Activated naive CD4-positive, alpha-beta T cell treated with Interleukin-2 at 50 U/mL for 16 hours (primary cell): ENCODE data around the gene COA3.

Experiments used
- DNase-seq: peaks from one replicate; pipeline ENCODE4 v3.0.0-alpha.2; 2020

The COA3 gene

GRCh38 chr17:42748908-42749798, 49.4 kb downstream of the COA3 start:
- no peak for DNase-seq

GRCh38 chr17:42748202-42748907, 50.1 kb downstream of the COA3 start:
- DNase-seq: no peak
